HepG2 (cell line): ENCODE results near the gene ZNF513. TPM values are rescaled to one million over a fixed set of nuclear protein-coding genes. Genes with fewer than 3 reads are reported as not detected.

ENCODE experiments used
- ATAC-seq: fragments of 200-7000 bp; cut with Tn5 transposase; 3 replicates; pipeline ENCODE4 v1.9.1; 2020; ENCODE audit warnings: mild to moderate bottlenecking, moderate library complexity
- BruUV-seq: library from RNA; stranded (reverse); fragments of 400-500 nt; replicated peaks from 2 replicates; lab custom pipeline; 2021; lab: Mats Ljungman, UMichigan
- CTCF ChIA-PET: fragments of 300-600 bp; formaldehyde crosslinking; extraction: SDS; loops from one replicate; lab custom pipeline; 2021; ENCODE audit warnings: low total read pairs, inconsistent platforms, low intra/inter-chr PET ratio; lab: Yijun Ruan, JAX
- POLR2A ChIA-PET: fragments of 350-600 bp; sonication (Branson Sonifier 250); formaldehyde crosslinking; loops from one replicate; lab custom pipeline; 2020; ENCODE audit warnings: antibody characterized with exemption, inconsistent platforms; lab: Yijun Ruan, JAX
- DNase-seq: peaks from one replicate; pipeline ENCODE4 v3.0.0-alpha.2; 2015; ENCODE audit warnings: low spot score
- FAIRE-seq: peaks from 3 replicates; lab custom pipeline; 2011; peaks lifted over from hg19 to GRCh38; lab: Jason Lieb, UNC
- H2AFZ ChIP-seq: one replicate; pipeline ENCODE4 v1.6.1; 2011; ENCODE audit warnings: low read length, inconsistent platforms
- H3K27ac ChIP-seq: fragments of 300-600 bp; 3 replicates; pipeline ENCODE4 v1.8.0; 2011; ENCODE audit warnings: mixed run types, mild to moderate bottlenecking, mixed read lengths, low read length, inconsistent platforms; ENCODE audit not compliant: insufficient read depth; ENCODE audit errors: extremely low read length
- H3K27me3 ChIP-seq, 2 experiments: fragments of 200-600 bp in 1 of 2; 2 replicates in 1 of 2; 3 replicates in 1 of 2; pipeline versions ENCODE4 v1.6.0 to v1.8.0; 2011; ENCODE audit warnings: low read length in 2 of 2, mild to moderate bottlenecking in 2 of 2, moderate library complexity in 2 of 2, inconsistent platforms in 1 of 2; ENCODE audit not compliant: insufficient read depth in 2 of 2, control insufficient read depth in 1 of 2
- H3K36me3 ChIP-seq, 2 experiments: fragments of 200-600 bp in 1 of 2; replicated peaks in 1 of 2; 2 replicates in 1 of 2; 3 replicates in 1 of 2; pipeline versions ENCODE4 v1.5.1 to v1.8.0; 2011; ENCODE audit warnings: low read length in 2 of 2, inconsistent platforms in 1 of 2; ENCODE audit not compliant: insufficient read depth in 2 of 2, control insufficient read depth in 1 of 2
- H3K4me1 ChIP-seq: 2 replicates; pipeline ENCODE4 v1.5.1; 2012; ENCODE audit warnings: low read length, inconsistent platforms; ENCODE audit not compliant: insufficient read depth
- H3K4me2 ChIP-seq: 2 replicates; pipeline ENCODE4 v1.6.0; 2011; ENCODE audit warnings: low read depth, low read length, inconsistent platforms
- H3K4me3 ChIP-seq, 3 experiments: fragments of 200-600 bp in 1 of 3; sonication (generic), shearing (Covaris generic) in 1 of 3; replicated peaks in 1 of 3; 2 replicates each; pipeline ENCODE4 v1.5.1; 2011 to 2016; ENCODE audit warnings: low read length in 3 of 3, inconsistent platforms in 2 of 3, low read depth in 2 of 3, mild to moderate bottlenecking in 2 of 3, control low read depth in 1 of 3, mixed read lengths in 1 of 3; ENCODE audit not compliant: insufficient read depth in 1 of 3
- H3K79me2 ChIP-seq: one replicate; pipeline ENCODE4 v1.6.1; 2011; ENCODE audit warnings: low read length, inconsistent platforms; ENCODE audit not compliant: insufficient read depth
- H3K9ac ChIP-seq: 2 replicates; pipeline ENCODE4 v1.6.0; 2011; ENCODE audit warnings: mild to moderate bottlenecking, low read depth, low read length, inconsistent platforms; ENCODE audit not compliant: insufficient read depth
- H3K9me3 ChIP-seq: 2 replicates; pipeline ENCODE4 v1.5.1; 2012; ENCODE audit warnings: mild to moderate bottlenecking, low read length
- H4K20me1 ChIP-seq: 2 replicates; pipeline ENCODE4 v1.6.0; 2011; ENCODE audit warnings: inconsistent platforms, mild to moderate bottlenecking, low read length, moderate library complexity; ENCODE audit not compliant: insufficient read depth
- ARHGAP35 ChIP-seq: sonication (generic); formaldehyde crosslinking; IDR thresholded peaks from 2 replicates; pipeline ENCODE4 v1.9.0; 2022; ENCODE audit warnings: mild to moderate bottlenecking, inconsistent platforms, moderate library complexity, missing genetic modification reagents, borderline replicate concordance
- ATF5 ChIP-seq: sonication (generic); formaldehyde crosslinking; IDR thresholded peaks from 2 replicates; pipeline ENCODE4 v1.4.0; 2020; ENCODE audit warnings: mild to moderate bottlenecking, low read depth, missing genetic modification reagents
- KLF16 ChIP-seq, 2 experiments: sonication (generic) in 1 of 2; formaldehyde crosslinking in 1 of 2; IDR thresholded peaks; 2 replicates each; pipeline versions ENCODE4 v1.6.1 to v1.8.0; 2016 to 2023; ENCODE audit warnings: missing genetic modification reagents in 2 of 2, missing compliant biosample characterization in 1 of 2
- KMT2B ChIP-seq: IDR thresholded peaks from 2 replicates; pipeline ENCODE4 v1.6.1; 2016; ENCODE audit warnings: missing genetic modification reagents, missing compliant biosample characterization
- NFE2 ChIP-seq: sonication (generic); formaldehyde crosslinking; IDR thresholded peaks from 2 replicates; pipeline ENCODE4 v1.4.0; 2020; ENCODE audit warnings: missing genetic modification reagents
- RBFOX2 ChIP-seq: fragments of 200-400 bp; formaldehyde crosslinking; IDR thresholded peaks from 2 replicates; pipeline ENCODE4 v1.6.1; 2017; ENCODE audit warnings: low read depth, mild to moderate bottlenecking, low read length
- SIX4 ChIP-seq: sonication (generic); formaldehyde crosslinking; IDR thresholded peaks from 2 replicates; pipeline ENCODE4 v1.4.0; 2020; ENCODE audit warnings: missing genetic modification reagents
- SKIL ChIP-seq: sonication (generic); formaldehyde crosslinking; IDR thresholded peaks from 2 replicates; pipeline ENCODE4 v1.8.0; 2022; ENCODE audit warnings: missing genetic modification reagents, mild to moderate bottlenecking, moderate library complexity, borderline replicate concordance
- U2AF2 ChIP-seq: fragments of 200-400 bp; formaldehyde crosslinking; IDR thresholded peaks from 2 replicates; pipeline ENCODE4 v1.6.1; 2017; ENCODE audit warnings: low read depth, mild to moderate bottlenecking, low read length
- ZHX1 ChIP-seq: sonication (generic); formaldehyde crosslinking; IDR thresholded peaks from 2 replicates; pipeline ENCODE4 v1.8.1; 2022; ENCODE audit warnings: low read depth, mild to moderate bottlenecking, missing genetic modification reagents
- ZNF124 ChIP-seq: sonication (generic); formaldehyde crosslinking; IDR thresholded peaks from 2 replicates; pipeline ENCODE4 v1.4.0; 2020; ENCODE audit warnings: missing genetic modification reagents
- ZNF280B ChIP-seq: sonication (generic); formaldehyde crosslinking; IDR thresholded peaks from 2 replicates; pipeline ENCODE4 v1.5.0; 2020; ENCODE audit warnings: missing genetic modification reagents, mild to moderate bottlenecking, borderline replicate concordance
- ZNF367 ChIP-seq: sonication (generic); formaldehyde crosslinking; IDR thresholded peaks from 2 replicates; pipeline ENCODE4 v1.4.0; 2020; ENCODE audit warnings: missing genetic modification reagents, borderline replicate concordance
- ZNF792 ChIP-seq: IDR thresholded peaks from 2 replicates; pipeline ENCODE4 v1.6.1; 2016
- ZNF850 ChIP-seq: sonication (generic); formaldehyde crosslinking; conservative IDR thresholded peaks from 2 replicates; pipeline ENCODE4 v1.9.0; 2021; ENCODE audit warnings: mild to moderate bottlenecking, missing genetic modification reagents
- WGBS: methylation state at CpG from one replicate; pipeline ENCODE4 v1.1.6; 2017; ENCODE audit warnings: low lambda C conversion rate; 5-methylcytosine and 5-hydroxymethylcytosine counted together
- in situ Hi-C: cut with HindIII; loops from 2 replicates; pipeline ENCODE4 v1.10.0; 2017; ENCODE audit warnings: low pct_unique_long_range_greater_than_20kb; ENCODE audit not compliant: extremely low pct_ligation_motif_present
- intact Hi-C: fragments of 100-400 bp; cut with micrococcal nuclease; formaldehyde crosslinking; loops from one replicate; pipeline ENCODE4 v1.10.0; 2022; ENCODE audit not compliant: unreplicated experiment
- polyA plus RNA-seq, 8 experiments: library from polyadenylated mRNA; depleted of rRNA in 3 of 8; stranded (reverse) in 7 of 8; unstranded in 1 of 8; fragments of >200 nt; fragmentation: Illumina TruSeq in 4 of 8; extraction: Trizol in 4 of 8; gene quantifications; 2 replicates each; pipeline versions ENCODE4 v1.2.1 to v1.2.3, GENCODE V29; 2011 to 2016; ENCODE audit warnings: low read depth in 4 of 8, missing spikeins in 1 of 8, mixed read lengths in 1 of 8; ENCODE audit not compliant: insufficient read depth in 1 of 8
- total RNA-seq, 5 experiments: library from RNA; depleted of rRNA; stranded (reverse); fragments of >200 nt; fragmentation: Illumina TruSeq; extraction: Trizol; gene quantifications; 2 replicates each; pipeline ENCODE4 v1.2.3, GENCODE V29; 2016; ENCODE audit warnings: low read depth in 1 of 5

Gene ZNF513
- total and polyA plus RNA-seq, 2 of the 13 experiments (the other 11 are each of a cell fraction or from before 2014, with no cell fraction given) = 4.9 to 6.3 TPM

- Histone ChIP-seq H3K9me3 (no peaks in the 10 kb centered on the region), H3K27ac (peak within 1 kb of the TSS; percentile 95), H3K4me2 (peak within 1 kb of the TSS; percentile 97), H3K36me3 (peaks cover 0 to 5% of the 10 kb centered on the region in 2 experiments; a peak in 3 of 5 replicates), H3K4me3 (peak within 1 kb of the TSS; percentile 86 to 99 (median 93)), H4K20me1 (0 out of 2 replicates have a peak, but pooled peaks cover 6% of the 10 kb centered on the region), H3K4me1 (peaks cover 75% of the 10 kb centered on the region), H2AFZ (peak within 1 kb of the TSS; percentile 77), H3K9ac (peak within 1 kb of the TSS; percentile 93), H3K79me2 (peaks cover 41% of the 10 kb centered on the region), H3K27me3 (no peaks in the 10 kb centered on the region; a peak in 1 of 5 replicates)
- in situ Hi-C loops (no loop called here), intact Hi-C loops (loop anchor here (1.0 to 5.0 kb wide), 4 partner anchors 19 to 273 kb away; partner anchors contain the start of genes IFT172, NRBP1, SLC4A1AP and SUPT7L)
- ATAC-seq = peak; percentile 94
- under 1% methylated on average over 52 of the region's 82 CpGs for WGBS
- no peak for FAIRE-seq
- BruUV-seq = no TSS peak
- ChIA-PET POLR2A (interaction anchor here (0.5 to 3.8 kb wide), 27 partner anchors 11 to 274 kb away, joined by 3 to 133 read pairs (median 5); partner anchors contain the start of genes CCDC121, EIF2B4, FNDC4 and GPN1), CTCF (interaction anchor here (3.2 to 3.5 kb wide), 2 partner anchors 21 to 273 kb away, joined by 23 to 29 read pairs; no protein-coding TSS in a partner anchor)
- DNase-seq = peak; percentile 91
- TF ChIP-seq RBFOX2 (peak; percentile 98), ZNF367 (no peak; the same call in 1 of the 2 replicates), NFE2 (CRISPR knock-in tag) (no peak), KMT2B (CRISPR knock-in tag) (peak; percentile 58; the same call in 1 of the 2 replicates), ZNF850 (CRISPR knock-in tag) (no peak; the same call in 1 of the 2 replicates), ZHX1 (CRISPR knock-in tag) (peak; percentile 56; the same call in 1 of the 2 replicates), SIX4 (peak; percentile 66), ATF5 (no peak), ARHGAP35 (CRISPR knock-in tag) (peak; percentile 36; the same call in 1 of the 2 replicates), ZNF124 (peak; percentile 82), U2AF2 (no peak), KLF16 (CRISPR knock-in tag; IDR thresholded peaks at IDR 0.05) (peak; percentile 29 to 96), SKIL (0 out of 2 replicates have a peak, but pooled peaks have one; percentile 5), ZNF280B (CRISPR knock-in tag) (peak; percentile 84; the same call in 1 of the 2 replicates), ZNF792 (peak; percentile 84; the same call in 1 of the 2 replicates)
Measured at GRCh38 chr2:27409321-27410073, 29.0 kb upstream of the ZNF513 start, which contains the start of gene PPM1G. Gene PPM1G, minus strand, starts transcription at chr2:27409591. Its CDS starts 169 bp downstream, at chr2:27409422.
